Right cardiac atrium (tissue), 5 donors: ENCODE data around the gene ING5. TPM values are rescaled to one million over a fixed set of nuclear protein-coding genes. Genes with fewer than 3 reads are reported as not detected.

Source experiments
- ATAC-seq, 2 donors: fragments of 200-7000 bp; cut with Tn5 transposase; one replicate each; pipeline versions ENCODE4 v1.8.0 to v1.9.1; 2020; ENCODE audit warnings: moderate library complexity in 2 of 2, mild to moderate bottlenecking in 1 of 2
- DNase-seq, 3 donors: peaks; one replicate each; pipeline ENCODE4 v3.0.0-alpha.2; 2020
- H3K27ac ChIP-seq: one replicate; pipeline ENCODE4 v1.5.1; 2013; ENCODE audit warnings: mild to moderate bottlenecking, low read length, control low read depth, moderate library complexity
- H3K27me3 ChIP-seq: one replicate; pipeline ENCODE4 v1.6.1; 2013; ENCODE audit not compliant: control insufficient read depth, insufficient read depth
- H3K4me1 ChIP-seq: one replicate; pipeline ENCODE4 v1.6.1; 2013; ENCODE audit warnings: low read length; ENCODE audit not compliant: control insufficient read depth, insufficient read depth
- H3K4me3 ChIP-seq: one replicate; pipeline ENCODE4 v1.5.1; 2013; ENCODE audit warnings: low read length, control low read depth
- H3K9me3 ChIP-seq: one replicate; pipeline ENCODE4 v1.6.1; 2013; ENCODE audit warnings: low read length; ENCODE audit not compliant: control insufficient read depth
- WGBS: extraction: QIAGEN DNeasy Blood & Tissue Kit; methylation state at CpG from one replicate; pipeline ENCODE4 v1.1.7; 2013; 5-methylcytosine and 5-hydroxymethylcytosine counted together
- intact Hi-C, 4 donors: fragments of 100-400 bp; cut with DNase I; formaldehyde crosslinking; loops; one replicate each; pipeline versions ENCODE4 v1.11.0 to v1.14.0; 2022 to 2023
- polyA plus RNA-seq: library from polyadenylated mRNA; stranded (reverse); fragments of 200-250 nt; gene quantifications from one replicate; pipeline ENCODE4 v1.2.3, GENCODE V29; 2013
- total RNA-seq, 4 donors: library from RNA; stranded (reverse); fragmentation: NEBNext Ultra II Directional; extraction: Animal tissue kit (Norgen Biotek cat#: 25700); gene quantifications; one replicate each; pipeline ENCODE4 v1.2.1, GENCODE V29; 2021
- donor health status: healthy with polysubstance abuse.
- donor health status: DM: no; HTN: yes; CAD: no.
- donor health status: DM: no; HTN: no; CAD: no.
- donor health status: DM: no; HTN: yes; CAD: no; lungs with severe emphysema.
- donor health status: DM: yes; HTN: yes; CAD: no.

ING5 gene
- total and polyA plus RNA-seq, 5 donors, result 20.8 to 25.6 (median 21.0) TPM

DNA sequence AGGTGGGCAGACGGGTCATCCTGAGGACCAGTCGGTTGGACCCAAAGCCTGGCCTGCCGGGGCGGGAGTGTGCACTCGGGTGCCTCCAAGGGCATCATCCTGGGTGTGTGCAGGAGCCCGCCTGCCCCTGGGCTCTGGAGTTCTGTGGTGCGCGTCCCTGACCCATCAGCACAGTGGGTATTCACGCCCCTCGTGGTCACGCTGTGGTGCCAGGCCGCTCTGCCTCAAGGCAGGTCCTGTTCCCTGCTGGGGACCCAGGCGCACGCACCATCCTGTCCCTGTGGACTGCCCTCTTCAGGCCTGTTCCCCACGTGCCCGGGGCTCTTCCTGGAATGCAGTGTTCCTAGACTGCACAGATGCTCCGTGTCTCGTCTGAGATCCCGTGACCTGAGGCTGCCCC, 18.3 kb downstream of the ING5 start:
- H3K9me3 ChIP-seq, result no peaks in the 10 kb centered on the region
- ATAC-seq (peak; percentile 4 to 15), DNase-seq (peak in 1 of 3 donors; percentile 48)
- intact Hi-C loops, result loop anchor here in 1 of 4 donors (10.0 kb wide), 1 partner anchor 155 kb away; no protein-coding TSS in a partner anchor
- no peak overlapping the region for H3K4me3 ChIP-seq
- H3K4me1 ChIP-seq, result no peaks in the 10 kb centered on the region
- 94% methylated on average over 19 of the region's 19 CpGs for WGBS
- no peaks in the 10 kb centered on the region for H3K27me3 ChIP-seq
- no peak overlapping the region for H3K27ac ChIP-seq

DNA sequence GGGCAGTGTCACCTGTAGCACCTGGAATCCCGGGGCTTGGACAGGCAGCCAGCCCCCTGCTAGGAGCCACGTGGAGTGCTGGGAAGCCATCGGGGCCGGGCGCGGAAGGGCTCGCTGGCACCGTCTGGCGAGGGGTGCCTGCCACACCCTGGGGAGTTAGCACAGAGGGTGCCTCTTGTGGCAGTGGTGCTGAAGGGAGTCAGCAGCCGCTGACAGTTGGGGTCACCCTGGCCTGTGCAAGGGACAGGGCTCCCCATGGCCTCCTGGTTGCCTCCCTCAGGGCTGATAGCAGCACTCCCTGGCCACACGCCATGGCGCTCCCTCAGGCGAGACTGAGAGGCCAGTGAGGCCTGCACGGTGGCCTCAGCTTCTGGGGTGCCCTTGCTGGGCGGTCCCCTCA, 18.7 kb downstream of the ING5 start:
- H3K27me3 ChIP-seq, result no peaks in the 10 kb centered on the region

DNA sequence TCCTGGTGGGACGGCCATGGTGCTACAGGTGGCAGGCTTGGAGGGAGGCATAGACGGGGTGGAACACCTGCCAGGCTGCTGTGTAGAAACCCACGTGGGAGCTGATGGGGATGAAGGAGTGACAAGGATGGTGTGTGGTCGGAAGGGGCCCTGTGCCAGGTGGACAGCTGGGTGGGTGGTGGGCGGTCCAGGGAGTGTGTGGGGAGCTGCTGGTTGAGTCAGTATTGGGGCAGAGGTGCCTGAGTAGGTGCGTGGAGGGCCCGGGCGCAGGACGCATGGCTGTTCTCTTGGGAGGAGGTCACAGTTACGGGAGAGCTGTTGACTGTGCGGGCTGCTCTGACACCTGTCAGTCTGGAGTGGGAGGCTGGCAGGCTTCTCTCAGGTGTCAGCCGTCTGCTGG, 20.0 kb downstream of the ING5 start:
- intact Hi-C loops, result loop anchor here in 1 of 4 donors (10.0 kb wide), 1 partner anchor 153 kb away; no protein-coding TSS in a partner anchor
- Histone ChIP-seq H3K27ac (no peak overlapping the region), H3K9me3 (no peaks in the 10 kb centered on the region), H3K27me3 (no peaks in the 10 kb centered on the region), H3K4me1 (no peaks in the 10 kb centered on the region), H3K4me3 (no peak overlapping the region)
- DNase-seq (no peak), ATAC-seq (no peak)
- 91% methylated on average over 12 of the region's 12 CpGs for WGBS

More for the DNA sequence above, 18.7 kb downstream of the ING5 start:
- DNase-seq (no peak), ATAC-seq (peak; percentile 21 to 29)
- Histone ChIP-seq H3K4me3 (no peak overlapping the region), H3K27ac (no peak overlapping the region), H3K4me1 (no peaks in the 10 kb centered on the region), H3K9me3 (no peaks in the 10 kb centered on the region)
- intact Hi-C loops, result loop anchor here in 1 of 4 donors (10.0 kb wide), 1 partner anchor 154 kb away; no protein-coding TSS in a partner anchor
- 89% methylated on average over 15 of the region's 15 CpGs for WGBS

DNA sequence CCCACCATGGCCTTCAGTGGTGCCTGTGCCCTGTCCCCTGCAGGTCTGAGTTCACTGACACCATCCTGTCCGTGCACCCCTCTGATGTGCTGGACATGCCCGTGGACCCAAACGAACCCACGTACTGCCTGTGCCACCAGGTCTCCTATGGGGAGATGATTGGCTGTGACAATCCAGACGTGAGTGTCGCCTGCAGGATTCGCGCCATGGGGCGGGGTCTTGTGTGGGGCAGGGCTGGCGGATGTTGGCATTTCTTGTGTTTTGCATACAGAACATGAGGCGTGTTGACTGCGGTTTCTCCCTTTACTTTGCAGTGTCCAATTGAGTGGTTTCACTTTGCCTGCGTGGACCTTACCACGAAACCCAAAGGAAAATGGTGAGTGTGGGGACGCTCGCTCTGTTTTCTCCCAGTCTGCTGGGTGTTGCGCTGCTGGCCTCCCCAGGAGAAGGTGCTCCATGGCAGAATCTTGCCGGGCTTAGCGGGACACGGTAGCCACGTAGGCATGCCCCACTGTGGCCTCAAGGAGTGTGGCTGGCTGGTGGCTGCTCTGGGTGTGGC, 21.1 kb downstream of the ING5 start:
- DNase-seq (no peak), ATAC-seq (no peak)
- Histone ChIP-seq H3K4me1 (no peaks in the 10 kb centered on the region), H3K9me3 (no peaks in the 10 kb centered on the region), H3K4me3 (no peak overlapping the region), H3K27me3 (no peaks in the 10 kb centered on the region), H3K27ac (no peak overlapping the region)
- intact Hi-C loops, result loop anchor here in 1 of 4 donors (10.0 kb wide), 1 partner anchor 152 kb away; no protein-coding TSS in a partner anchor
- WGBS, result 97% methylated on average over 21 of the region's 21 CpGs

DNA sequence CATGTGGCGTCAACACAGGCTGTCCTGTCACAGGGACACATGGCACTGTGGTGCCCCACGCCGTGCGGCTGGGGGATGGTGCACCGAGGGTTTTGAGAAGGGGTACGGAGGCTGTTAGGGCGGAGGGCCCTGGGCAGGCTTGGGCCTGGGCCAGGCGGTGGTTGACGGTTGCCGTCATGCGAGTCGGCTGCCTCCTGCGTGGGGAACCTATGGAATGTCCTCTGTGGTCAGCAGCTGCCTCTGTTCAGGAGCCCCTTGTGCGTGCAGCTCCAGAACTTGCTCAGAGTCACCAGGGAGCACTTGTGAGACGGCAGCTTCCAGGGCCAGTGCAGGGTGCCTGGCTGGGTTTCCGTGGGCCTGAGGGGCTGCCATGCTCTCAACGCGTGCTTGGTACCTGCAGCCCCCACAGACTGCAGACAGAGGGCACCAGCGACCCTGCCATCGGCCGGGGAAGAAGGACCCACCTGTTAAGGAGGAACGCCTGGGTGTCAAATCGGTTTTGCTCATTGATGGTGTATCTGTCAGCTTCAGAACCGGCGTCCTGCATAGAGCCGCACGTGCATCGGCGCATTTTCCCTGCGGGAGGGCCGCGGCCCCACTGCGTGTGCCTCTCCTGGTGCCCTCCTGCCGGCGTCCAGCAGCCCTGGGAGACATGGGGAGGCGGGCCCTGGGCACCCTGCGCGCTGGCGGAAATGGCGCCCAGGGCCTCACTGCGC, 22.6 kb downstream of the ING5 start:
- intact Hi-C loops, result loop anchor here in 1 of 4 donors (10.0 kb wide), 1 partner anchor 150 kb away; no protein-coding TSS in a partner anchor
- H3K4me1 ChIP-seq, result no peaks in the 10 kb centered on the region
- 95% methylated on average over 41 of the region's 41 CpGs for WGBS
- DNase-seq, result no peak
- no peak for ATAC-seq
- H3K27me3 ChIP-seq, result no peaks in the 10 kb centered on the region
- no peak overlapping the region for H3K4me3 ChIP-seq
- H3K27ac ChIP-seq, result no peak overlapping the region
- H3K9me3 ChIP-seq, result no peaks in the 10 kb centered on the region

DNA sequence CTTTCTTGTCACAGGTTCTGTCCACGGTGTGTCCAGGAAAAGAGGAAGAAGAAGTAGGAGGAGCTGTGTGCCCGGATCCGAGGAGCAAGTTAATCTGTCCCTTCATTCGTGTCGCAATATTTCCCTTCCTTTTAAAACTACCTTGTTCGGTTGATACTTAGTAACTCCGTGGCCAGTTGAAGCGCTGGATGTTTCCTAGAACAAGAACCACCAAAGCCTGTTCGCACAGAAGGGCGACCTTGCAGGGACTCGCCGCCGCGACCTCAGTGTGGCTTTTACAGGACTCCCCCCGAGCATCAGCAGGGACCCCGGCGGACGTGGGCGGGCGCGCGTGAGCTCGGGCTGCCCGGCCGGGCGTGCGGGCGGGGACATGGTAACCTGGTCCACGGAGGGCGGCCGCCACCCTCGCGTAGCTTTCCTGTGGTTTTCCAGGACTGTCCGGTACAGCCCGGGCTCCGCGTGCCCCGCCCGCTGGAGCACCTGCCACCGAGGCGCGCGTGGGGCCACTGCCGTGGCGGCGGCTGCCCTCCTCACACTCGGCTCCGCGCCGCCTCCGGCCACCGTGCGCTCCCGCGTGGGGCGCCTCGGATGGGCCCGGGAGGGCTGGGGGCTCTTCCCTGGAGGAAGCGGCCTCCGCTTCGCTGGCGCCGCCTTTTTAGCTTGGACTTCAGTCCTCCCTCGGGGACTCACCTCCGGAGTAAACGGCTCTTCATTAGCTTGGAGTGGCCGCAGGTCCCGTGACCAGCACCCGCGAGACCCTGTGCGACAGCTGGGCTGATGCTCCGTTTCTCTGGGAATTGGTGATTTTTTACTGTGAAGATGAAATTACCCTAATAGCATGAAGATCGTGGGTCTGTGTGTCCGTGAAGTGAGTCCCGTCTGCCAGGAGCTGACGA, 23.4 kb downstream of the ING5 start:
- no peaks in the 10 kb centered on the region for H3K27me3 ChIP-seq
- DNase-seq (no peak), ATAC-seq (no peak)
- no peaks in the 10 kb centered on the region for H3K9me3 ChIP-seq
- intact Hi-C loops, result loop anchor here in 1 of 4 donors (10.0 kb wide), 1 partner anchor 150 kb away; no protein-coding TSS in a partner anchor
- H3K27ac ChIP-seq, result no peak overlapping the region
- no peaks in the 10 kb centered on the region for H3K4me1 ChIP-seq
- WGBS, result 94% methylated on average over 76 of the region's 76 CpGs
- no peak overlapping the region for H3K4me3 ChIP-seq

DNA sequence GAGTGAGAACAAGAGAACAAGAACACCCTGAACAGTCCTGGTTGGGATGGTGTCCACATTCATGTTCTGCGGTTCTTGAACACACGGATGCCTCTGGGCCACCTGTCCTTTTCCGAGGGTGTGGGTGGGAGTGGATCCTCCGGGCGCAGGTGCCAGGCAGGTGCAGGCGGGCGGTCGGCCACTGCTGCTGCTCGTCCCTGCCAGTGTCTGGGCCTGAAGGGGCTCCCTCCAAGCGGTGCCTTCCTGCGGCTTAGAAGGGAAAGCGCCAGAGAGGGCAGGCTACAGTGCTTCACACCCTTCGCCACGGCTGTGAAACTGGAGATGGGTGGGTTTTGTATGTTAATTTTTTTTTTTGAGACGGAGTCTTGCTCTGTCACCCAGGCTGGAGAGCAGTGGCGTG, 24.6 kb downstream of the ING5 start:
- H3K27me3 ChIP-seq, result no peaks in the 10 kb centered on the region
- H3K4me3 ChIP-seq, result no peak overlapping the region
- no peak overlapping the region for H3K27ac ChIP-seq
- H3K4me1 ChIP-seq, result no peaks in the 10 kb centered on the region
- intact Hi-C loops, result loop anchor here in 1 of 4 donors (10.0 kb wide), 1 partner anchor 148 kb away; no protein-coding TSS in a partner anchor
- no peaks in the 10 kb centered on the region for H3K9me3 ChIP-seq
- DNase-seq (no peak), ATAC-seq (no peak)
- 91% methylated on average over 16 of the region's 16 CpGs for WGBS

DNA sequence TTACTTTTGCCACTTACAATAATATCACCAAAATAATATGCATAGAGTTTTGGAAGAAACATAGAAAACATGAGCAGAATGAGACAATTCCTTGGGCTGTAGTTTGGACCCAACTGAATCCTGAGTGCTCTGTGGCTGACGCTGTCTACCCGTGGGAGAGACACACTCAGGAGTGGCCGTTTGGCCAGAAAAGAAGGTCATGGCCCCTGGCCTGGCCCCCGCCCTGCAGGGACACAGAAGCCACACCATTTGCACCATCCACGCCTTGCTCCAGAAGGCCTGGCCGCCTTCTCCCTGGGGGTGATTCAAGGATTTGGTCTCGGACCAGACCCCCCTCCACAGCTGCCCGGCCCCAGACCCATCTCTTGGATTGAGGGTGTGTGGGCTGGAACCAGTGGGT, 26.2 kb downstream of the ING5 start:
- WGBS, result 63% methylated on average over 8 of the region's 8 CpGs
- Histone ChIP-seq H3K27me3 (no peaks in the 10 kb centered on the region), H3K9me3 (no peaks in the 10 kb centered on the region), H3K27ac (no peak overlapping the region), H3K4me1 (no peaks in the 10 kb centered on the region), H3K4me3 (no peak overlapping the region)
- intact Hi-C loops, result loop anchor here in 1 of 4 donors (10.0 kb wide), 1 partner anchor 147 kb away; no protein-coding TSS in a partner anchor
- ATAC-seq (peak; percentile 52 to 57), DNase-seq (peak in 1 of 3 donors; percentile 81)

DNA sequence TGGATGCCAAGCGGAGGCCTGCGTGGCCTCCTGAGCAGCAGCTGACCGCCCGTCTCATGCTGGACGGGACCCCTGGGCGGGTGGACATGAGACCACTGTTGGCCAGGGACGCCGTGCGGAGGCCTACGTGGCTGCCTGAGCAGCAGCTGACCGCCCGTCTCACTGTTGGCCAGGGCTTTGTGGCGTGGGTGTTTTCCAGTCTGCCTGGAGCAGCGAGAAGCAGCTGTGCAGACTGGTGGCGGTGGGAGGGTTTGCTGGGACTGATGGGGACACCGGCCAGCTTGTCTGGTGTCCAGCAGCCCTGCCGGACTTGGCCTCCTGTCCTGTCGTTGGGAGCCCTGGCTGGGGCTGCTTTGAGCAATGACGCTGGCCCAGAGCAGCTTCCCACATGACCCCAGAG, 26.8 kb downstream of the ING5 start:
- H3K4me1 ChIP-seq, result no peaks in the 10 kb centered on the region
- peak overlapping the region; percentile 16 for H3K27ac ChIP-seq
- H3K27me3 ChIP-seq, result no peaks in the 10 kb centered on the region
- DNase-seq (peak; percentile 87 to 94 (median 92)), ATAC-seq (peak; percentile 85 to 89)
- intact Hi-C loops, result loop anchor here in 1 of 4 donors (10.0 kb wide), 1 partner anchor 146 kb away; no protein-coding TSS in a partner anchor
- H3K9me3 ChIP-seq, result no peaks in the 10 kb centered on the region
- 59% methylated on average over 19 of the region's 19 CpGs for WGBS
- H3K4me3 ChIP-seq, result no peak overlapping the region

DNA sequence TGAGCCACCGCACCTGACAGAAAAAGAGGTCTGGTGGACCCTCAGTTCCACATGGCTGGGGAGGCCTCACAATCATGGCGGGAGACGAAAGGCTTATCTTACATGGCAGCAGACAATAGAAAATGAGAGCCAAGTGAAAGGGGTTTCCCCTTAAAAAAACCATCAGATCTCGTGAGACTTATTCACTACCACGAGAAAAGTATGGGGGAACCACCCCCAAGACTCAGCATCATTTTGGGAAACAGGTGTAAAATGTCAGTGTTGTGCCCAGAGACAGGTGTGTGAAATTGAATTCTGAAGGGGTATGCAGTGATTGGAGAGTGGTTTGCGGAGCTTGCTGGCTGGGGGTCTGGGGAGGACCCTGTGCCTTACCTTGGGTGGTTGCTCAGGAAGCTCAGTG, 28.0 kb downstream of the ING5 start:
- Histone ChIP-seq H3K27me3 (no peaks in the 10 kb centered on the region), H3K4me3 (no peak overlapping the region), H3K4me1 (no peaks in the 10 kb centered on the region), H3K27ac (no peak overlapping the region), H3K9me3 (no peaks in the 10 kb centered on the region)
- ATAC-seq, result no peak
- DNase-seq, result no peak
- intact Hi-C loops, result loop anchor here (10.0 kb wide), 1 partner anchor 145 kb away; no protein-coding TSS in a partner anchor
- 85% methylated on average over 6 of the region's 6 CpGs for WGBS
